HG02759 (cell line): ENCODE results near the gene BICD1.
A peak's percentile ranks its signal among the peaks of the same experiment; 100 is the strongest.

ENCODE experiments used
- ATAC-seq: cut with Tn5 transposase; IDR thresholded peaks from one replicate; pipeline ENCODE4 v1.9.1; 2021; ENCODE audit warnings: mild to moderate bottlenecking, moderate library complexity; ENCODE audit not compliant: unreplicated experiment

The BICD1 gene

GRCh38 chr12:32140877-32141276, 34.2 kb downstream of the BICD1 start:
- ATAC-seq: no peak

DNA sequence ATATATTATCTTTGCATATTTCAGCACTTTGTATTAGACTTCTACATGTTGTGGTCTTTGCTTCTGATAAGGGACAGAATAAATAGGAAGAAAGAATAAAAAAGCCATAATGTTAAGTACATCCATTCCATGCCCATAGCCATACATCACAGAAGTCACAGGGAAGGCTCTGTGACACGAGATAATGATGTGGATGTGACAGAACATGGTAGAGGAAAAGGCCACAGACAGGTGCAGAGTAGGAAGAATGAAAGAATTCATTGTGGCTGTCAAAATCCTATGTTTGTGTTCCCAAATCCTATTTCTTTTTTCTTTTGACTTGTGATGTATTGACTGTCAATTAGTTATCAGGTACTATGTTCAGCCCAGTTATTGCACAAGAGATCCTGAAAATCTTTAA, 38.4 kb downstream of the BICD1 start:
- no peak for ATAC-seq

GRCh38 chr12:32146074-32146873, 39.6 kb downstream of the BICD1 start:
- ATAC-seq: peak; percentile 86

DNA sequence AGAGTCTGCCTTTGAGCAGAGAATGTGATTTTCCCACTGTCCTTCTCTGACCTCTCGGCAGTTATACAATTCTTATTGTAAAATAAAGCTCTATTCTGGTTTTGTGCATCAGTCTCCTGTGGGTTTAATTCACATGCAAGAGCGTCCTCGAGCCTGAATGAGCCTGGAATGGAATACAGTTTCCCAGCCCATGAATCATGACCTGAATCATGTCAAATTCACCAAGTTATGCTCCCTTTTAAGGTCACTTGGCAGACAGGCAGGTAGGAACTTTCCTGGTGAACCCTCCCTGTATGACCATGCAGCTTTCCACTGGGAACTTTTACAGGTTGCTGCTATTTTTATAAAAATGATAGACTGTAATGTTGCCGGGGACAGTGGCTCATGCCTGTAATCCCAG, 41.7 kb downstream of the BICD1 start:
- no peak for ATAC-seq

- ATAC-seq: no peak
Measured at GRCh38 chr12:32149489-32149888, 42.8 kb downstream of the BICD1 start.

DNA sequence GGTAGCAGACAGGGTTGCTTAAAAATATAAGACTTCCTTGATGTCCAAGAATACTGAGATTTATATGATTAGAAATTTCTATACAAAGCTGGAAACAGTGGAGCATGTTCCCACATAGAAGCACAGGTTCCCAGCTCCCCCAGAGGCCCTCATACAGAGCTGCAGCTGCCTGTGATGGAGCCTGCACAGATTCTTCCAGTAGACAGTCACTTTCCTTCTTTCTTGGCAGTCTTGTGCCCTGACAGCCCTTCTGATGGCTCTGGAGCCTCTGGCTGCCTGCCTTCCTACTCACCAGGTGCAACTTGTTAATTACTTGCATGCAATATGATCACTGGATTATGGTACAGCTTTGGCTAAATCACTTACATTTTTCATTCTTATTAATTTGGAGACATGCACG, 44.4 kb downstream of the BICD1 start:
- ATAC-seq: no peak

DNA sequence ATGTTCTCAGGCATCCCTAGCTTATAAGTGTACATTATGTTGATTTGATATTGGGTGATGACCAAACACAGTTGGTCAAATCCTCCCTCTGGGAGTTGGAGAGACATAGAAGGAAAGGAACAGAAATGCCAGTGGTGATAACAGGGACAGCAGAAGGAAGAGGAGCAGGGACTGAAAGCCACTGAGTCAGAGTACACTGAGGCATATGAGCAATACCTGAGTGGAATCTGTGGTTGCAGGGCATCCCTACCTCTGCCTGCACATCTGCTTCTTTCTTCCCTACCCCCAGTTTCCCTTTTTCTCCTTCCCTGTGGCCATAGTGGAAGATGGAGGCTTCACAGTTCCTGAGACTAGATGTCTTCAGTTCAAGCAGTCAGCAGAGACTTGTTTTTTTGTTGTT, 44.9 kb downstream of the BICD1 start:
- ATAC-seq: no peak

DNA sequence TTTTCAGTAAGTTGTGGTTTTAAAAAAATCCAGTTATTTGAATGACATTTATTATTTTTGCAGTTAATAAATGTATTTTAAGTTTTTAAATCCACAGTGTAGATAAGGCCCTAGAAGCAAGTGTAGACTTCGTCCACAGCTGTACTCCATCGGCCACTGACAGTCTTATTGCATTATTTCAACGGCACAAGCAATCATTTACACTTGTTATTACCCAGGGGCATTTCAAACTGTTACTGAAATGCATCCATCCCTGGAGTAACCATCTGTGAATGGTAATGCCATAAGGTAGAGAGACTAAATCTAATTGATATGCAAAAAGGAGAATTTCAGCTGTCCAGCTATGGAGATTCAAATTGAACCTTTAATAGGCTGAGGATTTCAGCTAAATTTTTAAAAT, 48.4 kb downstream of the BICD1 start:
- no peak for ATAC-seq

DNA sequence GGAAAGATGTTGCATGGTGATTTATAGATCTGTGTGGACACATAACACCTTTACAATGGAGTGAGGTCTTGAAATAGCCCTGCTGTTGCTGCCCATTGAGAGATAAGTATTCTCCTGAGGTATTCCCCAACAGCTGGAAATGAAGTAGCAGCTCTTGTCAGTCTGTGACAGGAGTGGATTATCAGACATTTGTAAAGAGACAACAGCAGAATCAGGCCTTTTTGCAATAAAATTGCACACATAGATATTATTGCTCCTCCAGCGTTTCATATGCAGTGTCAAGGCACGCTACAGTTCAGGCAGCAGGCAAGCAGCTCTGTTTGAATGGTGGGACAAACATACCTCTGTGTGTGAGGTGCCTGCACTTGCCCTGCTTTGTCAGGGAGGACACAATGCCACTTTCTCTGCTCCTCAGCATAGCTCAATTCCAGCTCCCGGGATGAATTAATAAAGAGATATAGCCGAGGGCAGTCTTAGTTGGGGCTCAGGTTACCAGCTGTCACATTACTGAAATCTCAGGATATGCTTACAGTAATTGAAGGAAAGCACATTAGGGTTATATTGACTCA, 49.4 kb downstream of the BICD1 start:
- ATAC-seq: no peak

DNA sequence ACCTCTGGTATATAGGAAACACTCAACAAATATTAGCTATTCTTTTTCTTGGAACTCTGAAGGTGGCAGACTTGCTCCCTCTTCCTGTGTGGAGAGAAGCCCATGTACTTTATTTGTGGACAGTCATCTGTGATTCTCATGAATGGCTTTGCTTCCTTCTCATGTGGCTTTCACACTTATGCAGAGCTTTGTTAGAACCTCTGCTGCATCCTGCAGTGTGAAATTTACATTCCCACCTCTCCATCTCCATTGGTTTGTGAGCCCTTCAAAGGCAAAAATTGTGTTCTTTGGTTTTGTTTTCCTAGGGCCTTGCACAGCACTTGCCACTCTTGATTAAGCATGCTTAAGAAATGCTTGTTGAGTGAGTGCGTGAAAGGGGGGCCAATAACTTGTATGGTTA, 51.9 kb downstream of the BICD1 start:
- no peak for ATAC-seq

- no peak for ATAC-seq
Measured at GRCh38 chr12:32159381-32159780, 52.7 kb downstream of the BICD1 start.

DNA sequence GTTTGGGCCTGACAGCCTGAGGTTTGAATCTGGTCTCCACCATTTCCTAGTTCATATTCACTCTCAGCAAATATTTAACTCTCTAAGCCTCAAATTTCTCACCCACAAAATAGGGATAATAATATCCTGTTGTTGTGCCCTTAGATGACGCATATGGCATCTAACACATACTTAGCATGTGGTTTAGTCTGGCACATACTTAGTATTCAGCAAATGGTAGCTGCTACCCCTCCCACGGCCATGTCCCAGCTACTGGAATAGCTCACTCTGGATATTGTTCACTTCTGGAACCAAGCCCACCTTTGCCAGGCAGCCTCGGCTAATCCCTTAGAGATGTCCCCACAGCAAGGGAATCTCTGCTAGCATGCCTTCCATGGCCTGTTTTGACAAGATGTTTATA, 53.3 kb downstream of the BICD1 start:
- ATAC-seq: no peak

GRCh38 chr12:32161058-32161457, 54.4 kb downstream of the BICD1 start:
- no peak for ATAC-seq

DNA sequence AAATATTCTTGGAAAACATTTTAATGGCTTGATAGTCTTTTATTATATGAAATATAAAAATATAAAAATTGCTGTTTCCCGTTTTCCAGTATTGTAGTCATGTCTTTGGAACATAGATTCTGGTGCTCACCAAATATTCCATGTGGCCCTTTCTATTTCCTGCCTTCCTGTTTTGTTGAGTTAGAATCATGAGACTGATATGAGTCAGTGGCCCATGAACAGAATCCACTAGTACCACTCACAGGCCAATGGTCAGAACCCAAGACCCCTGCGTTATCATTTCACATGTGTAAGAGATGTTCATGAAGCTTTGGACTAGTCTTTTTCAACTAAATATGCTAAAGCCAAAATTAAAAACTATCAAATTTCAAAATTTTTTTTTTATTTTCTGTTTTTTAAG, 56.9 kb downstream of the BICD1 start:
- no peak for ATAC-seq

GRCh38 chr12:32166510-32166909, 59.9 kb downstream of the BICD1 start:
- no peak for ATAC-seq

- no peak for ATAC-seq
Measured at GRCh38 chr12:32170437-32170998, 63.9 kb downstream of the BICD1 start.

DNA sequence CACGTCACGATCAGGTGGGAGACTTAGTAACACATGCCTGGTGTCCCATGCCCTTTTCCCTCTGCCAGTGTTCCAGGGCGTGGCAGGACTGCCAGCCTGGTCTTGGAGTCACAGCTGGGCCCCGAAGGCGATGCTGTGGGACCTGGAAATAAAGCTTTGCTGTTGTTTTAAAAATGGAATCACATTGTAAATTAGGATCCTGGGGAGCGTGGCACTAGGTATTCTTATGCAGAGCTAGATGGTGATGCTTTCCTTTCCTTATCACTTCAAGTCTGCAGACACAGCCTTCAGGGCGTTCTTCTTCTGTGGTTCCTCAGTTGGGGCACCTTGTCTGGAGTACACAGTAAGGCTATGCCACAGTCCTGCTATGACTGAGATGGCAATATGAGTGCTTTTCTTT, 64.6 kb downstream of the BICD1 start:
- no peak for ATAC-seq

- no peak for ATAC-seq
Measured at GRCh38 chr12:32176606-32177005, 70.0 kb downstream of the BICD1 start.

DNA sequence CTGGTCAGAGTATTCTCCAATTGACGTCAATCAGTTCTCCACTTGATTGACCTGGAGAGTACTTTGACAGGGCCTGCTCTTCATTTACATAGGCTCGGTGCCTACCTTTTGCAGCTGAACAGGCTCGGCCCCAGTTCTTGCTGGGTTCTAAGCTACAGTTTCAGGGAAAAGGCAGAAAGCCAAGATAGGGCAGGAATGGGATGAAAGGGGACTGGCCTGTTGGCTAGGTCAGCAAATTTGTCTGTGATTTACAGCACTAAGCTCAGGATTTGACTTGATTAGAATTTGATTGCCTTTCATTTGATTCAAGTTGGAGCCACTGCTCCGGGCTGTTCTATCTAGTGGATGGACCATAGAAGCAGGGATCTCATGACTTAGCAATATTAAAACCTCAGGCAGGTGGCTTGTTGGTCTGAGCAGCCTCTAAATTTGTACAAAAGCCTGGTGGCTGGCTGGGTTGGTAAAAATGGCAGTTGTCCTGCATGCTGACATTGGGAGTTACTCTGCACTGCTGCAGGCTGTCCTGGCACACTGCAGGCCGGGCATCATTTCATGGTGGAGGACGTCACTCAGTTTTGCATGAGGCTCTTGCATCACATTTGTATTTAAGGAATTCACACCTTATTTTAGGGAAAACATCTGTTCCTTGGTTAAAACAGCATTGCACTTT, 71.8 kb downstream of the BICD1 start:
- no peak for ATAC-seq

GRCh38 chr12:32179011-32179395, 72.4 kb downstream of the BICD1 start:
- ATAC-seq: no peak

DNA sequence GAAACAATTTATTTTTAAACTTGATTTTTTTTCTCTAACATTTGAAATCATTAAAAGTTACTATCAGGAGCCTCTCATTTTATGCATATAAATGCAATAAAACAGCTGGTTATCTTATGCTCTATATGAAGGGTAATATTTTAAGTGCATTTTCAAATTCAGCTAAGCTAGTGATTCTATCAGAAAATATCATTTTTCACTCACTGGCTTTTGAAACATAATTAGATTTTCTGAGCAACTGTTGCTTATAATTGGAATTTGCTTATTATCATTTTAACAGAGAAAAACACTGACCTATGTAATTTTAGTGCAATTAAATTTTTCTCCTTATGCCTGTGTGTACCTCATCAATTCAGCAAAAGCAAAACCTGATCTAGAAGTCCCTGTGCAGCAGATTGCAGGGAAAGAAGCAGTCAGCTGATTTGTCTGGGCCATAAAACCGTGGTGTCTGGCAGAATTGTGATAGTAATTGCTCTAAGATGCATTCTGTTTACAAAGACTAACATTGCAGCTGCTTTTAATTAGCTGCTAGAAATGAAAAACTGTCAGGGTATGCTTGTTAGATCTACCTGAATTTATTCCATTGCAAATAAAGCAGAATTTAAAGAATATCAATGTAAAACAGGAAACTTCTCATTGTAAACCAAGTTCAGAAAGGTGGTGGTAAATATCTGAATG, 75.0 kb downstream of the BICD1 start:
- no peak for ATAC-seq
